H1 (cell line): ENCODE data around the gene TBC1D16. TPM values are rescaled to one million over a fixed set of nuclear protein-coding genes. Genes with fewer than 3 reads are reported as not detected.

Source experiments
- CTCF ChIA-PET: fragments of 300-600 bp; sonication (Branson Sonifier 250); formaldehyde crosslinking; loops from one replicate; lab custom pipeline; 2021; ENCODE audit not compliant: partially characterized antibody; lab: Charles Lee
- POLR2A ChIA-PET: fragments of 300-600 bp; sonication (Branson Sonifier 250); formaldehyde crosslinking; loops from one replicate; lab custom pipeline; 2021; ENCODE audit warnings: inconsistent platforms; ENCODE audit not compliant: partially characterized antibody; lab: Charles Lee
- DNase-seq, 2 experiments: peaks; one replicate each; pipeline versions ENCODE4 v3.0.0 to v3.0.0-alpha.2; 2010 to 2022; ENCODE audit warnings: low spot score in 2 of 2, low read depth in 1 of 2, mixed read lengths in 1 of 2
- FAIRE-seq: peaks from 2 replicates; lab custom pipeline; 2011; peaks lifted over from hg19 to GRCh38; lab: Jason Lieb, UNC
- H2AFZ ChIP-seq: 2 replicates; pipeline ENCODE4 v1.8.1; 2012; ENCODE audit warnings: low read length, inconsistent platforms
- H2AK5ac ChIP-seq: 2 replicates; pipeline ENCODE4 v1.6.1; 2013; ENCODE audit warnings: low read depth, low read length
- H2BK120ac ChIP-seq: replicated peaks from 2 replicates; pipeline ENCODE3; 2013; ENCODE audit warnings: low read depth, low read length, inconsistent platforms
- H2BK12ac ChIP-seq: 2 replicates; pipeline ENCODE4 v1.6.1; 2013; ENCODE audit warnings: low read depth, low read length
- H2BK15ac ChIP-seq: 2 replicates; pipeline ENCODE4 v1.6.1; 2013; ENCODE audit warnings: low read length
- H2BK20ac ChIP-seq: 2 replicates; pipeline ENCODE4 v1.6.1; 2013; ENCODE audit warnings: low read length
- H2BK5ac ChIP-seq: 2 replicates; pipeline ENCODE4 v1.6.1; 2013; ENCODE audit warnings: low read depth, low read length
- H3K14ac ChIP-seq: 2 replicates; pipeline ENCODE4 v1.6.1; 2013; ENCODE audit warnings: inconsistent platforms; ENCODE audit not compliant: insufficient read length
- H3K18ac ChIP-seq: 2 replicates; pipeline ENCODE4 v1.6.1; 2013; ENCODE audit warnings: low read length; ENCODE audit errors: extremely low read depth
- H3K23ac ChIP-seq: 2 replicates; pipeline ENCODE4 v1.6.1; 2013; ENCODE audit warnings: inconsistent platforms; ENCODE audit not compliant: insufficient read length
- H3K23me2 ChIP-seq: 2 replicates; pipeline ENCODE4 v1.6.1; 2013; ENCODE audit warnings: low read depth, low read length
- H3K27ac ChIP-seq: 2 replicates; pipeline ENCODE4 v1.6.1; 2011; ENCODE audit warnings: low read depth, low read length, inconsistent platforms
- H3K27me3 ChIP-seq, 4 experiments: replicated peaks in 1 of 4; 1 replicate in 1 of 4; 2 replicates in 3 of 4; pipeline versions ENCODE4 v1.6.1 to v1.8.1; 2011 to 2013; ENCODE audit warnings: low read length in 3 of 4, mild to moderate bottlenecking in 3 of 4, inconsistent platforms in 2 of 4, mixed read lengths in 2 of 4, moderate library complexity in 1 of 4; ENCODE audit not compliant: control insufficient read depth in 3 of 4, insufficient read depth in 3 of 4; ENCODE audit errors: extremely low read depth in 1 of 4
- H3K36me3 ChIP-seq, 4 experiments: 2 replicates each; pipeline versions ENCODE4 v1.6.1 to v1.8.1; 2011 to 2013; ENCODE audit warnings: mild to moderate bottlenecking in 4 of 4, low read length in 3 of 4, moderate library complexity in 2 of 4, control low read depth in 1 of 4, inconsistent platforms in 1 of 4; ENCODE audit not compliant: insufficient read depth in 4 of 4, control insufficient read depth in 2 of 4
- H3K4ac ChIP-seq: replicated peaks from 2 replicates; pipeline ENCODE3; 2013; ENCODE audit warnings: low read length, low read depth, mixed read lengths, inconsistent platforms; ENCODE audit not compliant: insufficient read length
- H3K4me1 ChIP-seq, 4 experiments: replicated peaks in 1 of 4; 1 replicate in 1 of 4; 2 replicates in 3 of 4; pipeline versions ENCODE4 v1.6.1 to v1.8.1; 2011 to 2013; ENCODE audit warnings: low read length in 3 of 4, inconsistent platforms in 2 of 4, mixed read lengths in 1 of 4; ENCODE audit not compliant: insufficient read depth in 4 of 4, control insufficient read depth in 3 of 4
- H3K4me2 ChIP-seq, 2 experiments: 2 replicates each; pipeline versions ENCODE4 v1.6.1 to v1.8.1; 2011 to 2013; ENCODE audit warnings: low read depth in 2 of 2, low read length in 2 of 2, control low read depth in 1 of 2, inconsistent platforms in 1 of 2, mild to moderate bottlenecking in 1 of 2; ENCODE audit not compliant: insufficient read depth in 1 of 2
- H3K4me3 ChIP-seq, 4 experiments: fragments of 200-600, 300-600 bp in 1 of 4; sonication (generic), shearing (Covaris generic), sonication (Bioruptor Twin) in 1 of 4; 2 replicates each; pipeline versions ENCODE4 v1.5.1 to v1.8.1; 2011 to 2016; ENCODE audit warnings: low read length in 4 of 4, low read depth in 3 of 4, control low read depth in 2 of 4, inconsistent platforms in 2 of 4, mild to moderate bottlenecking in 2 of 4, mixed read lengths in 1 of 4, moderate library complexity in 1 of 4; ENCODE audit not compliant: insufficient read depth in 2 of 4; ENCODE audit errors: extremely low read depth in 1 of 4
- H3K56ac ChIP-seq: replicated peaks from 2 replicates; pipeline ENCODE3; 2013; ENCODE audit warnings: low read depth, mild to moderate bottlenecking, mixed read lengths, low read length, inconsistent platforms; ENCODE audit not compliant: insufficient read length
- H3K79me1 ChIP-seq: 2 replicates; pipeline ENCODE4 v1.6.1; 2013; ENCODE audit warnings: low read depth, low read length, control low read depth
- H3K79me2 ChIP-seq, 2 experiments: 2 replicates each; pipeline versions ENCODE4 v1.6.1 to v1.8.1; 2012 to 2013; ENCODE audit warnings: low read length in 2 of 2, mild to moderate bottlenecking in 2 of 2, inconsistent platforms in 1 of 2; ENCODE audit not compliant: insufficient read depth in 2 of 2, control insufficient read depth in 1 of 2
- H3K9ac ChIP-seq, 4 experiments: replicated peaks in 1 of 4; 1 replicate in 1 of 4; 2 replicates in 3 of 4; pipeline versions ENCODE4 v1.6.1 to v1.8.1; 2011 to 2013; ENCODE audit warnings: low read depth in 3 of 4, low read length in 3 of 4, control low read depth in 2 of 4, mild to moderate bottlenecking in 2 of 4, moderate library complexity in 2 of 4, inconsistent platforms in 1 of 4; ENCODE audit errors: extremely low read depth in 1 of 4
- H3K9me3 ChIP-seq, 2 experiments: 2 replicates each; pipeline versions ENCODE4 v1.6.1 to v1.8.1; 2012 to 2013; ENCODE audit warnings: mild to moderate bottlenecking in 2 of 2, moderate library complexity in 2 of 2, control low read depth in 1 of 2, inconsistent platforms in 1 of 2, low read depth in 1 of 2, low read length in 1 of 2, mixed read lengths in 1 of 2; ENCODE audit not compliant: insufficient read depth in 2 of 2
- H4K20me1 ChIP-seq, 2 experiments: replicated peaks in 1 of 2; 2 replicates each; pipeline versions ENCODE3 to v1.8.1; 2011 to 2013; ENCODE audit warnings: inconsistent platforms in 2 of 2, low read length in 2 of 2, mild to moderate bottlenecking in 1 of 2; ENCODE audit not compliant: insufficient read depth in 2 of 2, control insufficient read depth in 1 of 2
- H4K5ac ChIP-seq: 2 replicates; pipeline ENCODE4 v1.6.1; 2013; ENCODE audit warnings: low read length, low read depth, mixed read lengths, inconsistent platforms; ENCODE audit not compliant: insufficient read length
- H4K8ac ChIP-seq: 2 replicates; pipeline ENCODE4 v1.8.0; 2013; ENCODE audit warnings: mild to moderate bottlenecking, moderate library complexity, low read length, inconsistent platforms; ENCODE audit not compliant: insufficient read depth; ENCODE audit errors: extremely low read depth
- H4K91ac ChIP-seq: replicated peaks from 2 replicates; pipeline ENCODE3; 2013; ENCODE audit warnings: low read length, mixed read lengths, inconsistent platforms; ENCODE audit not compliant: insufficient read length
- CTCF ChIP-seq, 3 experiments: IDR thresholded peaks; 1 replicate in 2 of 3; 2 replicates in 1 of 3; pipeline versions ENCODE4 v1.5.1 to v1.6.1; 2011; ENCODE audit warnings: low read length in 3 of 3, mild to moderate bottlenecking in 3 of 3, inconsistent platforms in 2 of 3, low read depth in 1 of 3, moderate library complexity in 1 of 3; ENCODE audit not compliant: insufficient read depth in 1 of 3; ENCODE audit errors: control extremely low read depth in 1 of 3
- E2F6 ChIP-seq: IDR thresholded peaks from 2 replicates; pipeline ENCODE4 v1.6.1; 2012; ENCODE audit warnings: inconsistent platforms
- EP300 ChIP-seq, 2 experiments: IDR thresholded peaks; 1 replicate in 1 of 2; 2 replicates in 1 of 2; pipeline ENCODE4 v1.6.1; 2011 to 2012; ENCODE audit warnings: low read depth in 2 of 2, low read length in 2 of 2, mild to moderate bottlenecking in 2 of 2, borderline replicate concordance in 1 of 2, inconsistent platforms in 1 of 2, moderate library complexity in 1 of 2
- GTF2F1 ChIP-seq: IDR thresholded peaks from 2 replicates; pipeline ENCODE4 v1.6.1; 2012; ENCODE audit warnings: low read depth, low read length, improper control_type of control experiment, borderline replicate concordance
- HDAC6 ChIP-seq: IDR thresholded peaks from one replicate; pipeline ENCODE4 v1.7.1; 2012; ENCODE audit warnings: low read depth, mild to moderate bottlenecking, inconsistent platforms, low read length, moderate library complexity
- POLR2AphosphoS5 ChIP-seq: IDR thresholded peaks from 2 replicates; pipeline ENCODE4 v1.6.1; 2011; ENCODE audit warnings: low read depth, low read length
- SIN3A ChIP-seq, 2 experiments: IDR thresholded peaks in 1 of 2; conservative IDR thresholded peaks in 1 of 2; 2 replicates each; pipeline ENCODE4 v1.6.1; 2011 to 2012; ENCODE audit warnings: low read length in 2 of 2, improper control_type of control experiment in 1 of 2, low read depth in 1 of 2, mild to moderate bottlenecking in 1 of 2
- TEAD4 ChIP-seq: IDR thresholded peaks from 2 replicates; pipeline ENCODE4 v1.6.1; 2012; ENCODE audit warnings: low read depth, low read length, inconsistent platforms, mixed read lengths
- WGBS, 2 experiments: shearing (Covaris generic) in 1 of 2; methylation state at CpG; one replicate each; pipeline versions ENCODE4 v1.1.6 to v1.1.7; 2013 to 2015; ENCODE audit warnings: low lambda C conversion rate in 2 of 2, mixed read lengths in 2 of 2, inconsistent platforms in 1 of 2, low coverage in 1 of 2, missing lambda C conversion rate in 1 of 2; ENCODE audit not compliant: insufficient replicate concordance in 2 of 2, insufficient coverage in 1 of 2, insufficient read length in 1 of 2; ENCODE audit errors: extremely low coverage in 1 of 2, missing lambda C conversion rate in 1 of 2; 5-methylcytosine and 5-hydroxymethylcytosine counted together
- polyA plus RNA-seq, 7 experiments: library from polyadenylated mRNA; depleted of rRNA in 3 of 7; stranded (reverse) in 5 of 7; unstranded in 2 of 7; fragments of >200 nt in 5 of 7; fragments of 200-250 nt in 2 of 7; gene quantifications; 1 replicate in 5 of 7; 2 replicates in 1 of 7; 4 replicates in 1 of 7; pipeline versions ENCODE4 v1.2.1 to v1.2.3, GENCODE V29; 2011 to 2013; ENCODE audit warnings: missing spikeins in 2 of 7, mixed read lengths in 2 of 7
- total RNA-seq: library from RNA; stranded (reverse); fragmentation: NEBNext Ultra II Directional; extraction: Animal tissue kit (Norgen Biotek cat#: 25700); gene quantifications from 2 replicates; pipeline ENCODE4 v1.2.1, GENCODE V29; 2021

The TBC1D16 gene
- total and polyA plus RNA-seq, 2 of the 8 experiments (the other 6 are each of a cell fraction or from before 2014, with no cell fraction given) = 21.1 to 109 TPM

- 49% methylated on average over 20 of the region's 23 CpGs; no CpG with 5 or more reads in 1 of the 2 experiments for WGBS, 2 experiments
- no peak overlapping the region for H2AK5ac ChIP-seq
- CTCF ChIA-PET = interaction anchor here (0.7 to 14.0 kb wide), 40 partner anchors 8 to 170 kb away, joined by 3 to 181 read pairs (median 6); partner anchors contain the start of gene CBX4
- TF ChIP-seq SIN3A (conservative IDR thresholded peaks at IDR 0.05 in 1 of 2, IDR thresholded peaks at IDR 0.05 in 1 of 2; ENCODE audit: low read depth in 1 of 2, low read length in 2 of 2) (0 out of 4 replicates have a peak, but pooled peaks of 1 of the 2 experiments have one; percentile 27), HDAC6 (no peak), EP300 (IDR thresholded peaks at IDR 0.05; ENCODE audit: borderline replicate concordance in 1 of 2, low read depth in 2 of 2, low read length in 2 of 2) (no peak), GTF2F1 (no peak), POLR2AphosphoS5 (no peak), CTCF (IDR thresholded peaks at IDR 0.05; ENCODE audit: control extremely low read depth in 1 of 3, insufficient read depth in 1 of 3, low read depth in 1 of 3, low read length in 3 of 3) (peak; percentile 52 to 69 (median 68)), E2F6 (no peak), TEAD4 (no peak)
Observed at GRCh38 chr17:79915850-79916430, 119.7 kb downstream of the TBC1D16 start.

More at GRCh38 chr17:79915850-79916430, 119.7 kb downstream of the TBC1D16 start:
- H3K4ac ChIP-seq = no peak overlapping the region
- H4K91ac ChIP-seq = peak overlapping the region; percentile 17
- no peaks in the 10 kb centered on the region for H3K79me1 ChIP-seq
- H3K9ac ChIP-seq = no peak overlapping the region
- H3K79me2 ChIP-seq = no peaks in the 10 kb centered on the region
- DNase-seq (peak; percentile 64 to 74), FAIRE-seq (peak; percentile 85)
- peak overlapping the region; percentile 51; the same call in 1 of the 2 replicates for H3K18ac ChIP-seq
- POLR2A ChIA-PET = interaction anchor here (1.3 to 1.4 kb wide), 2 partner anchors 13 to 76 kb away, joined by 3 to 4 read pairs; partner anchors contain the start of gene CBX4
- no peak overlapping the region for H3K4me2 ChIP-seq
- H3K23ac ChIP-seq = no peak overlapping the region
- peak overlapping the region; percentile 92; the same call in 1 of the 2 replicates for H2BK12ac ChIP-seq
- no peak overlapping the region for H3K14ac ChIP-seq
- peaks cover 0 to 8% (median 4%) of the 10 kb centered on the region in 4 experiments; a peak in 5 of 7 replicates for H3K4me1 ChIP-seq
- H2BK20ac ChIP-seq = no peak overlapping the region; the same call in 1 of the 2 replicates
- H3K56ac ChIP-seq = no peak overlapping the region
- H2BK120ac ChIP-seq = no peak overlapping the region
- H3K27me3 ChIP-seq = no peaks in the 10 kb centered on the region; a peak in 2 of 7 replicates
- no peak overlapping the region for H2BK15ac ChIP-seq
- no peaks in the 10 kb centered on the region for H3K36me3 ChIP-seq
- no peak overlapping the region; the same call in 1 of the 2 replicates for H4K8ac ChIP-seq
- no peak overlapping the region for H3K4me3 ChIP-seq
- peaks cover 0 to 2% of the 10 kb centered on the region in 2 experiments for H4K20me1 ChIP-seq
- no peaks in the 10 kb centered on the region for H3K9me3 ChIP-seq
- H3K27ac ChIP-seq = no peak overlapping the region
- H2BK5ac ChIP-seq = no peak overlapping the region
- no peak overlapping the region for H4K5ac ChIP-seq
- no peaks in the 10 kb centered on the region for H3K23me2 ChIP-seq
- no peak overlapping the region for H2AFZ ChIP-seq
